Stimulated activated CD4-positive, alpha-beta T cell treated with anti-CD3 and anti-CD28 coated beads, TNF-alpha, amount 100 ng/mL, for 4 hours (primary cell): ENCODE data around the gene UBFD1.
"Not testable (repeated sequence)": the region's sequence is repeated elsewhere in the genome, so short reads cannot be mapped to it uniquely, and the experiment has no call there.

Experiments
- DNase-seq, 3 experiments: peaks; one replicate each; pipeline ENCODE4 v3.0.0-alpha.2; 2020; ENCODE audit warnings: low read depth in 3 of 3

Gene UBFD1

GRCh38 chr16:23527961-23528643, 29.4 kb upstream of the UBFD1 start:
- no peak for DNase-seq

- no peak for DNase-seq
Measured at GRCh38 chr16:23528644-23529310, 28.8 kb upstream of the UBFD1 start.

GRCh38 chr16:23530062-23530461, 27.5 kb upstream of the UBFD1 start:
- DNase-seq: no peak

GRCh38 chr16:23532448-23532847, 25.1 kb upstream of the UBFD1 start:
- no peak for DNase-seq

GRCh38 chr16:23534868-23535860, 22.4 kb upstream of the UBFD1 start:
- DNase-seq: no peak

GRCh38 chr16:23535901-23536300, 21.6 kb upstream of the UBFD1 start:
- no peak for DNase-seq

- DNase-seq: no peak
Measured at GRCh38 chr16:23537390-23537789, 20.1 kb upstream of the UBFD1 start.

- DNase-seq: no peak
Measured at GRCh38 chr16:23538919-23539278, 18.6 kb upstream of the UBFD1 start.

GRCh38 chr16:23539984-23540816, 17.3 kb upstream of the UBFD1 start:
- DNase-seq: no peak

GRCh38 chr16:23540817-23541178, 16.7 kb upstream of the UBFD1 start:
- not testable (repeated sequence) for DNase-seq

- DNase-seq: no peak
Measured at GRCh38 chr16:23544436-23544835, 13.1 kb upstream of the UBFD1 start.

GRCh38 chr16:23549938-23550337, 7.6 kb upstream of the UBFD1 start:
- DNase-seq: no peak

GRCh38 chr16:23552161-23552560, 5.4 kb upstream of the UBFD1 start:
- DNase-seq: no peak

- no peak for DNase-seq
Measured at GRCh38 chr16:23554536-23554935, 3.0 kb upstream of the UBFD1 start.

- DNase-seq: no peak
Measured at GRCh38 chr16:23557779-23558702, 514 bp downstream of the UBFD1 start.

GRCh38 chr16:23561586-23561985, 4.1 kb downstream of the UBFD1 start:
- DNase-seq: no peak

GRCh38 chr16:23562505-23562904, 5.0 kb downstream of the UBFD1 start:
- no peak for DNase-seq

GRCh38 chr16:23563186-23563585, 5.7 kb downstream of the UBFD1 start:
- DNase-seq: no peak

- DNase-seq: no peak
Measured at GRCh38 chr16:23564575-23565363, 7.2 kb downstream of the UBFD1 start.

- no peak for DNase-seq
Measured at GRCh38 chr16:23566724-23567123, 9.2 kb downstream of the UBFD1 start.
